Measurements from ENCODE around the gene ALG3.

DNA sequence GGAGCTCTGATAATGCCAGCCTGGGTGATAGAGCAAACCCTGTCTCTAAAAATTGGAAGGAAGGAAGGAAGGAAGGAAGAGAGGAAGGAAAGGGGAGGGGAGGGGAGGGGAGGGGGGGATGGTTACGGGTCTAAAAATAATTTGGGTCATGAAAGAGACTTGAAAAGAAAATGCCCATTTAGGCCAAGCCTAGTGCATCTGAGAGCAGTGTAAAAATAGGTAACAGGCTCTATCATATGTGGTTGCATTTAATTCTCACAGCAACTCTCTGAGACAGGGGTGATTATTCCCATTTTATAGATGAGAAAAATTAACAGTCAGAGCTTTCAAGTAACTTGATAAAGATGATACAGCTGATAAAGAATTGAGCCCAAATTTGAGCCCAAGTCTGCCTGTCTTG is 23.5 kb upstream of the ALG3 start:
- TF ChIP-seq, protein P1, sequence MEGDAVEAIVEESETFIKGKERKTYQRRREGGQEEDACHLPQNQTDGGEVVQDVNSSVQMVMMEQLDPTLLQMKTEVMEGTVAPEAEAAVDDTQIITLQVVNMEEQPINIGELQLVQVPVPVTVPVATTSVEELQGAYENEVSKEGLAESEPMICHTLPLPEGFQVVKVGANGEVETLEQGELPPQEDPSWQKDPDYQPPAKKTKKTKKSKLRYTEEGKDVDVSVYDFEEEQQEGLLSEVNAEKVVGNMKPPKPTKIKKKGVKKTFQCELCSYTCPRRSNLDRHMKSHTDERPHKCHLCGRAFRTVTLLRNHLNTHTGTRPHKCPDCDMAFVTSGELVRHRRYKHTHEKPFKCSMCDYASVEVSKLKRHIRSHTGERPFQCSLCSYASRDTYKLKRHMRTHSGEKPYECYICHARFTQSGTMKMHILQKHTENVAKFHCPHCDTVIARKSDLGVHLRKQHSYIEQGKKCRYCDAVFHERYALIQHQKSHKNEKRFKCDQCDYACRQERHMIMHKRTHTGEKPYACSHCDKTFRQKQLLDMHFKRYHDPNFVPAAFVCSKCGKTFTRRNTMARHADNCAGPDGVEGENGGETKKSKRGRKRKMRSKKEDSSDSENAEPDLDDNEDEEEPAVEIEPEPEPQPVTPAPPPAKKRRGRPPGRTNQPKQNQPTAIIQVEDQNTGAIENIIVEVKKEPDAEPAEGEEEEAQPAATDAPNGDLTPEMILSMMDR (IDR thresholded peaks at IDR 0.05) = no peak
- TF ChIP-seq POLR2A (IDR thresholded peaks at IDR 0.05) = no peak
